A549 (cell line): Measurements from ENCODE around the gene RUSF1. TPM values are rescaled to one million over a fixed set of nuclear protein-coding genes. Genes with fewer than 3 reads are reported as not detected.

Source experiments
- ATAC-seq, 2 experiments: fragments of 200-7000 bp in 1 of 2; fragments of >200 bp in 1 of 2; cut with Nextera tagmentation in 1 of 2; cut with Tn5 transposase in 1 of 2; 3 replicates each; pipeline versions ENCODE4 v1.8.0 to v1.9.1; 2018 to 2020; ENCODE audit warnings: mild to moderate bottlenecking in 1 of 2, moderate library complexity in 1 of 2
- CTCF ChIA-PET: fragments of 300-600 bp; sonication (Branson Sonifier 250); formaldehyde crosslinking; extraction: SDS; loops from one replicate; lab custom pipeline; 2021; ENCODE audit warnings: antibody characterized with exemption, inconsistent platforms; lab: Yijun Ruan, JAX
- POLR2A ChIA-PET: fragments of 350-600 bp; formaldehyde crosslinking; extraction: SDS; loops from one replicate; lab custom pipeline; 2021; ENCODE audit warnings: antibody characterized with exemption, inconsistent platforms; lab: Yijun Ruan, JAX
- DNase-seq, 2 experiments: peaks; one replicate each; pipeline versions ENCODE4 v3.0.0 to v3.0.0-alpha.2; 2011 to 2016; ENCODE audit warnings: low read depth in 1 of 2, low spot score in 1 of 2
- FAIRE-seq: peaks from 2 replicates; lab custom pipeline; 2011; peaks lifted over from hg19 to GRCh38; lab: Jason Lieb, UNC
- H3K27ac ChIP-seq, 2 experiments: fragments of >200 bp; sonication (Bioruptor Twin); formaldehyde crosslinking; 3 replicates each; pipeline ENCODE4 v1.5.1; 2016 to 2017
- H3K4me1 ChIP-seq: fragments of >200 bp; sonication (Bioruptor Twin); formaldehyde crosslinking; 3 replicates; pipeline ENCODE4 v1.6.1; 2016
- H3K4me2 ChIP-seq: fragments of >200 bp; sonication (Bioruptor Twin); formaldehyde crosslinking; 3 replicates; pipeline ENCODE4 v1.6.1; 2016
- H3K4me3 ChIP-seq: fragments of >200 bp; sonication (Bioruptor Twin); formaldehyde crosslinking; 3 replicates; pipeline ENCODE4 v1.5.1; 2016
- H3K9me3 ChIP-seq: fragments of >200 bp; sonication (Bioruptor Twin); formaldehyde crosslinking; 3 replicates; pipeline ENCODE4 v1.6.1; 2016
- CTCF ChIP-seq: fragments of >200 bp; sonication (Bioruptor Twin); formaldehyde crosslinking; IDR thresholded peaks from 3 replicates; pipeline ENCODE4 v1.5.1; 2016
- EHF ChIP-seq: fragments of 250-450 bp; sonication (Bioruptor Pico); IDR thresholded peaks from 2 replicates; pipeline ENCODE4 v1.5.0; 2020; ENCODE audit warnings: mild to moderate bottlenecking
- EP300 ChIP-seq, 2 experiments: fragments of >200 bp; sonication (Bioruptor Twin); formaldehyde crosslinking; IDR thresholded peaks; 2 replicates in 1 of 2; 3 replicates in 1 of 2; pipeline ENCODE4 v1.6.1; 2016 to 2017
- GATA3 ChIP-seq: IDR thresholded peaks from 2 replicates; pipeline ENCODE4 v1.6.1; 2012; ENCODE audit warnings: borderline replicate concordance
- HDAC2 ChIP-seq: fragments of 200-600 bp; sonication (generic); IDR thresholded peaks from 2 replicates; pipeline ENCODE4 v1.6.1; 2016
- HES2 ChIP-seq: fragments of >200 bp; sonication (Bioruptor Twin); formaldehyde crosslinking; IDR thresholded peaks from 2 replicates; pipeline ENCODE4 v1.6.1; 2016
- HMGXB4 ChIP-seq: fragments of 250-450 bp; sonication (Bioruptor Pico); IDR thresholded peaks from 2 replicates; pipeline ENCODE4 v1.5.0; 2021; ENCODE audit warnings: mild to moderate bottlenecking, moderate library complexity, borderline replicate concordance
- JUN ChIP-seq, 2 experiments: fragments of >200 bp; sonication (Bioruptor Twin); formaldehyde crosslinking; IDR thresholded peaks; 2 replicates in 1 of 2; 3 replicates in 1 of 2; pipeline ENCODE4 v1.6.1; 2016 to 2017
- JUNB ChIP-seq: fragments of >200 bp; sonication (Bioruptor Twin); formaldehyde crosslinking; IDR thresholded peaks from 2 replicates; pipeline ENCODE4 v1.6.1; 2016
- KDM5A ChIP-seq: fragments of 200-600 bp; sonication (generic); IDR thresholded peaks from 2 replicates; pipeline ENCODE4 v1.6.1; 2016; ENCODE audit warnings: antibody characterized with exemption, mild to moderate bottlenecking
- MAFK ChIP-seq: fragments of 450-650 bp; IDR thresholded peaks from 2 replicates; pipeline ENCODE4 v1.6.1; 2014; ENCODE audit not compliant: partially characterized antibody
- MAZ ChIP-seq: fragments of 150-350 bp; IDR thresholded peaks from 2 replicates; pipeline ENCODE4 v1.6.1; 2014; ENCODE audit warnings: antibody characterized with exemption, low read depth, low read length, borderline replicate concordance
- MYC ChIP-seq: IDR thresholded peaks from 2 replicates; pipeline ENCODE4 v1.6.1; 2012; ENCODE audit warnings: mild to moderate bottlenecking, inconsistent platforms, low read length, improper control_type of control experiment, borderline replicate concordance
- NR3C1 ChIP-seq: fragments of >200 bp; sonication (Bioruptor Twin); formaldehyde crosslinking; IDR thresholded peaks from 3 replicates; pipeline ENCODE4 v1.6.1; 2017
- PHF8 ChIP-seq: fragments of 200-600 bp; sonication (generic); IDR thresholded peaks from 2 replicates; pipeline ENCODE4 v1.6.1; 2016; ENCODE audit warnings: low read depth, mild to moderate bottlenecking, antibody characterized with exemption, moderate library complexity, borderline replicate concordance
- RARB ChIP-seq: fragments of 250-450 bp; sonication (Bioruptor Pico); IDR thresholded peaks from 2 replicates; pipeline ENCODE4 v1.8.0; 2021; ENCODE audit warnings: mild to moderate bottlenecking, moderate library complexity
- RFX5 ChIP-seq: fragments of 450-650 bp; IDR thresholded peaks from 2 replicates; pipeline ENCODE4 v1.7.1; 2014; ENCODE audit warnings: antibody characterized with exemption, mild to moderate bottlenecking, moderate library complexity
- SREBF2 ChIP-seq: fragments of 450-650 bp; IDR thresholded peaks from 2 replicates; pipeline ENCODE4 v1.6.1; 2014; ENCODE audit warnings: mild to moderate bottlenecking, moderate library complexity
- WGBS: methylation state at CpG from one replicate; pipeline ENCODE4 v1.1.6; 2017; ENCODE audit errors: missing lambda C conversion rate; 5-methylcytosine and 5-hydroxymethylcytosine counted together
- polyA plus RNA-seq, 4 experiments: library from polyadenylated mRNA; depleted of rRNA in 3 of 4; stranded (reverse); fragments of >200 nt; fragmentation: RNase III in 1 of 4; extraction: RNeasy Plus Mini Kit Qiagen cat#74134 plus additional on column Dnase treatment in 1 of 4; gene quantifications; 2 replicates in 3 of 4; 3 replicates in 1 of 4; pipeline ENCODE4 v1.2.3, GENCODE V29; 2011 to 2017

The RUSF1 gene
- polyA plus RNA-seq, 2 of the 4 experiments (the other 2 are of a cell fraction): 27.8 to 35.3 TPM

DNA sequence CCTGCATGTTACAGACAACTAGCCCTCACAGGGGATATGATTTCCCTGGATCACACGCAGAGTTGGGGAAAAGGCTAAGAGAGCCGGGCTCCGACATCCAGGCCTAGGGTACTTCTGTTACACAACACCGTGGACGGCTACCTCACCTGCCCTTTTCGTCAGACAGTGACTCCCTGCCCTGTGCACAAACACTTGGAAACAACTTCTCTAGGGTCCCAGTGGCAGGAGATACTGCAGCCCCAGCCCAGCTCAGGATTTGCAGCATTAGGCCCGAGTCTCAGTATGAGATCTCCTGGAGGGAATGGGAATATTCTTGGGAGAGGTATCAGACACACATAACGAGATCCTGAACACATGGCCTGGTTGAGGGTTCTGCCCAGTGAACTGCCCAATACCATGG, 8.3 kb downstream of the RUSF1 start:
- TF ChIP-seq EP300 (IDR thresholded peaks at IDR 0.05) (no peak), NR3C1 (no peak)
- no peak for DNase-seq
- Histone ChIP-seq H3K4me2 (no peak overlapping the region), H3K4me3 (no peak overlapping the region), H3K9me3 (no peaks in the 10 kb centered on the region), H3K4me1 (no peaks in the 10 kb centered on the region), H3K27ac (no peak overlapping the region)
- 89% methylated on average over 5 of the region's 8 CpGs for WGBS
- FAIRE-seq: no peak
- POLR2A ChIA-PET: interaction anchor here (0.8 to 1.0 kb wide), 2 partner anchors 8 to 10 kb away, joined by 3 read pairs; partner anchors contain the start of gene RUSF1
- CTCF ChIA-PET: interaction anchor here (1.3 kb wide), 1 partner anchor 369 kb away, joined by 3 read pairs; no protein-coding TSS in a partner anchor
- ATAC-seq: no peak

DNA sequence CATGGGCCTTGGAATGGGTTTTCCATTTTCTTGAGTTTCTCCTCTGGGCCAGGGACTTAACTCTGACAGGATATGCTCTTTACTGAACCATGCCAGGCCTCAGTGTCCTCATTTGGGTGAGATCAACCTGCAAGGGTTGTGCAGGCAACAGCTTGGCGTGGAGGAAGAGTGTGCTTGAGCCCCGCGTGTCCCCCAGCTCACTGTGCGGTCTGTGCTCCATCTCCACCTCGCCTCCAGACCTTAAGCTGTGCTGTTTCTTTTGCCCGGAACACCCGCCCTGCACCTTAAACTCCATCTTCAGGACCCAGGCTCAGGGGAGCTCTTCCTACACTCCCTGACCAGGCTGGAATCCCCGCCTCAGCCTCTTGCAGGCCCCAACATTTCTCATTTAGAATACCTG, 9.7 kb downstream of the RUSF1 start:
- H3K4me1 ChIP-seq: no peaks in the 10 kb centered on the region
- DNase-seq (no peak), ATAC-seq (no peak), FAIRE-seq (no peak)
- H3K4me2 ChIP-seq: no peak overlapping the region
- no peak overlapping the region for H3K4me3 ChIP-seq
- ChIA-PET CTCF (interaction anchor here (1.2 to 1.4 kb wide), 2 partner anchors 11 to 370 kb away, joined by 4 read pairs; no protein-coding TSS in a partner anchor), POLR2A (interaction anchor here (0.9 kb wide), 1 partner anchor 9 kb away, joined by 3 read pairs; the partner anchor contains the start of gene RUSF1)
- no peaks in the 10 kb centered on the region for H3K9me3 ChIP-seq
- 84% methylated on average over 8 of the region's 8 CpGs for WGBS
- H3K27ac ChIP-seq: no peak overlapping the region
- TF ChIP-seq PHF8 (no peak), HES2 (no peak), JUN (IDR thresholded peaks at IDR 0.05) (no peak), GATA3 (no peak), MYC (no peak), MAZ (no peak), HDAC2 (no peak), SREBF2 (no peak), EHF (no peak), RARB (CRISPR knock-in tag) (no peak), MAFK (no peak), NR3C1 (no peak), RFX5 (no peak), KDM5A (no peak), JUNB (no peak)

GRCh38 chr16:31496670-31497069, 11.5 kb downstream of the RUSF1 start:
- Histone ChIP-seq H3K4me3 (no peak overlapping the region), H3K27ac (no peak overlapping the region), H3K9me3 (no peaks in the 10 kb centered on the region), H3K4me1 (no peaks in the 10 kb centered on the region), H3K4me2 (no peak overlapping the region)
- FAIRE-seq (no peak), DNase-seq (no peak), ATAC-seq (no peak)
- CTCF ChIA-PET: interaction anchor here (2.0 kb wide), 1 partner anchor 36 kb away, joined by 6 read pairs; no protein-coding TSS in a partner anchor
- TF ChIP-seq HMGXB4 (CRISPR knock-in tag) (no peak), GATA3 (no peak), CTCF (no peak)
- POLR2A ChIA-PET: interaction anchor here (1.0 to 2.3 kb wide), 2 partner anchors 9 to 12 kb away, joined by 4 to 10 read pairs; partner anchors contain the start of gene RUSF1
- WGBS: 93% methylated on average over 10 of the region's 10 CpGs
